Measurements from ENCODE around the gene CHI3L2. TPM values are rescaled to one million over a fixed set of nuclear protein-coding genes. Genes with fewer than 3 reads are reported as not detected.

The CHI3L2 gene
- total RNA-seq, 1 experiment from 2014 or later: not detected

GRCh38 chr1:111253876-111254275 lies 26.4 kb downstream of the CHI3L2 start:
- Histone ChIP-seq H3K9me2 (ENCODE audit: insufficient read depth) (no peaks in the 10 kb centered on the region), H3K9me3 (ENCODE audit: insufficient read depth, low read depth) (no peaks in the 10 kb centered on the region), H3K36me3 (ENCODE audit: low read depth) (no peaks in the 10 kb centered on the region), H3K79me2 (ENCODE audit: low read depth) (no peaks in the 10 kb centered on the region), H3F3A (ENCODE audit: insufficient read depth, low read depth) (no peaks in the 10 kb centered on the region), H4K20me1 (ENCODE audit: insufficient read depth) (no peaks in the 10 kb centered on the region), H3K27me3 (ENCODE audit: insufficient read depth, low read depth) (0 out of 2 replicates have a peak, but pooled peaks cover 11% of the 10 kb centered on the region), H3K27ac (no peak overlapping the region), H2AFZ (no peak overlapping the region), H3K4me3 (no peak overlapping the region), H3K4me2 (no peak overlapping the region), H3K4me1 (replicated peaks; ENCODE audit: insufficient read depth) (no peaks in the 10 kb centered on the region)
- no peak for DNase-seq
- TF ChIP-seq CTCF (conservative IDR thresholded peaks at IDR 0.05) (no peak), EZH2 (IDR thresholded peaks at IDR 0.05; ENCODE audit: low read depth) (no peak)
- ChIA-PET POLR2A (ENCODE audit: unreplicated experiment) (no interaction called here), CTCF (no interaction called here)
- intact Hi-C loops (cut with micrococcal nuclease; ENCODE audit: unreplicated experiment): no loop called here
- no TSS peak for BruUV-seq (replicated peaks)

- POLR2A ChIA-PET (ENCODE audit: unreplicated experiment): no interaction called here
- no peaks in the 10 kb centered on the region for H3K36me3 ChIP-seq (ENCODE audit: low read depth)
- H3K4me1 ChIP-seq (replicated peaks; ENCODE audit: insufficient read depth): no peaks in the 10 kb centered on the region
- no peaks in the 10 kb centered on the region for H4K20me1 ChIP-seq (ENCODE audit: insufficient read depth)
- no peaks in the 10 kb centered on the region for H3K79me2 ChIP-seq (ENCODE audit: low read depth)
- no peaks in the 10 kb centered on the region for H3K9me3 ChIP-seq (ENCODE audit: insufficient read depth, low read depth)
- H3K9me2 ChIP-seq (ENCODE audit: insufficient read depth): no peaks in the 10 kb centered on the region
- H3K4me2 ChIP-seq: no peak overlapping the region
- 0 out of 2 replicates have a peak, but pooled peaks cover 5% of the 10 kb centered on the region for H3K27me3 ChIP-seq (ENCODE audit: insufficient read depth, low read depth)
- no TSS peak for BruUV-seq (replicated peaks)
- no peak overlapping the region for H3K27ac ChIP-seq
- no peak for TF ChIP-seq CTCF (conservative IDR thresholded peaks at IDR 0.05)
- TF ChIP-seq EZH2 (IDR thresholded peaks at IDR 0.05; ENCODE audit: low read depth): no peak
- H3K4me3 ChIP-seq: no peak overlapping the region
- no peaks in the 10 kb centered on the region for H3F3A ChIP-seq (ENCODE audit: insufficient read depth, low read depth)
- no peak overlapping the region for H2AFZ ChIP-seq
- CTCF ChIA-PET: no interaction called here
- intact Hi-C loops (cut with micrococcal nuclease; ENCODE audit: unreplicated experiment): no loop called here
- no peak for DNase-seq
These were observed 29.6 kb downstream of the CHI3L2 start for GRCh38 chr1:111256988-111257658.

GRCh38 chr1:111267801-111268508 lies 40.4 kb downstream of the CHI3L2 start:
- H3K27ac ChIP-seq: no peak overlapping the region
- no peaks in the 10 kb centered on the region for H3K36me3 ChIP-seq (ENCODE audit: low read depth)
- intact Hi-C loops (cut with micrococcal nuclease; ENCODE audit: unreplicated experiment): no loop called here
- DNase-seq: no peak
- H3K9me3 ChIP-seq (ENCODE audit: insufficient read depth, low read depth): no peaks in the 10 kb centered on the region
- H3F3A ChIP-seq (ENCODE audit: insufficient read depth, low read depth): no peaks in the 10 kb centered on the region
- H3K4me1 ChIP-seq (replicated peaks; ENCODE audit: insufficient read depth): no peaks in the 10 kb centered on the region
- ChIA-PET CTCF (no interaction called here), POLR2A (ENCODE audit: unreplicated experiment) (no interaction called here)
- H3K9me2 ChIP-seq (ENCODE audit: insufficient read depth): 0 out of 2 replicates have a peak, but pooled peaks cover 5% of the 10 kb centered on the region
- H3K27me3 ChIP-seq (ENCODE audit: insufficient read depth, low read depth): no peaks in the 10 kb centered on the region
- no peaks in the 10 kb centered on the region for H4K20me1 ChIP-seq (ENCODE audit: insufficient read depth)
- H3K4me2 ChIP-seq: no peak overlapping the region
- no peak overlapping the region for H3K4me3 ChIP-seq
- H3K79me2 ChIP-seq (ENCODE audit: low read depth): no peaks in the 10 kb centered on the region
- H2AFZ ChIP-seq: no peak overlapping the region
- no TSS peak for BruUV-seq (replicated peaks)
- no peak for TF ChIP-seq CTCF (conservative IDR thresholded peaks at IDR 0.05)
- no peak for TF ChIP-seq EZH2 (IDR thresholded peaks at IDR 0.05; ENCODE audit: low read depth)

Measured in PC-9 (cell line).